Liver (tissue), 3 donors: ENCODE measurements around the gene DNAJA2.

ENCODE experiments used
- ATF3 ChIP-seq: IDR thresholded peaks from 2 replicates; pipeline ENCODE4 v1.6.1; 2016; ENCODE audit warnings: antibody characterized with exemption
- CTCF ChIP-seq: fragments of 150-350 bp; IDR thresholded peaks from 2 replicates; pipeline ENCODE4 v1.5.1; 2017; ENCODE audit warnings: improper control_type of control experiment, low read depth, low read length; ENCODE audit not compliant: missing input control
- HNF4G ChIP-seq: IDR thresholded peaks from 2 replicates; pipeline ENCODE4 v1.6.1; 2016; ENCODE audit warnings: antibody characterized with exemption
- MAX ChIP-seq: IDR thresholded peaks from 2 replicates; pipeline ENCODE4 v1.6.1; 2016; ENCODE audit warnings: antibody characterized with exemption
- RAD21 ChIP-seq, 2 donors: IDR thresholded peaks; 2 replicates each; pipeline ENCODE4 v1.6.1; 2016; ENCODE audit warnings: antibody characterized with exemption in 2 of 2, mild to moderate bottlenecking in 2 of 2
- REST ChIP-seq: IDR thresholded peaks from 2 replicates; pipeline ENCODE4 v1.6.1; 2016; ENCODE audit warnings: antibody characterized with exemption, mild to moderate bottlenecking
- YY1 ChIP-seq: IDR thresholded peaks from 2 replicates; pipeline ENCODE4 v1.6.1; 2016; ENCODE audit warnings: antibody characterized with exemption, mild to moderate bottlenecking
- ZBTB33 ChIP-seq: IDR thresholded peaks from 2 replicates; pipeline ENCODE4 v1.6.1; 2016; ENCODE audit warnings: antibody characterized with exemption
- donor health status: healthy.
- donor health status: healthy.

GRCh38 chr16:46954562-46954961 is 18.9 kb downstream of the DNAJA2 start:
- TF ChIP-seq CTCF (no peak), ZBTB33 (no peak), HNF4G (no peak), RAD21 (IDR thresholded peaks at IDR 0.05) (no peak), ATF3 (no peak), REST (no peak), YY1 (no peak), MAX (no peak)
